ENCODE data around the gene CNTN5.

The CNTN5 gene

GRCh38 chr11:100080381-100080780 is 1059.6 kb downstream of the CNTN5 start:
- DNase-seq (ENCODE audit: low read depth in 2 of 2), result no peak

GRCh38 chr11:100080821-100081220 is 1060.1 kb downstream of the CNTN5 start:
- no peak for DNase-seq (ENCODE audit: low read depth in 2 of 2)

GRCh38 chr11:100093698-100094097 is 1072.9 kb downstream of the CNTN5 start:
- DNase-seq (ENCODE audit: low read depth in 2 of 2), result no peak

- DNase-seq (ENCODE audit: low read depth in 2 of 2), result no peak
Measured at GRCh38 chr11:100094121-100094865, 1073.5 kb downstream of the CNTN5 start.

GRCh38 chr11:100095809-100096208 is 1075.1 kb downstream of the CNTN5 start:
- no peak for DNase-seq (ENCODE audit: low read depth in 2 of 2)

GRCh38 chr11:100098560-100098959 is 1077.8 kb downstream of the CNTN5 start:
- no peak for DNase-seq (ENCODE audit: low read depth in 2 of 2)

- no peak for DNase-seq (ENCODE audit: low read depth in 2 of 2)
Measured at GRCh38 chr11:100105255-100105981, 1084.7 kb downstream of the CNTN5 start.

- no peak for DNase-seq (ENCODE audit: low read depth in 2 of 2)
Measured at GRCh38 chr11:100105982-100106358, 1085.2 kb downstream of the CNTN5 start.

GRCh38 chr11:100119176-100119575 is 1098.4 kb downstream of the CNTN5 start:
- no peak for DNase-seq (ENCODE audit: low read depth in 2 of 2)

- DNase-seq (ENCODE audit: low read depth in 2 of 2), result no peak
Measured at GRCh38 chr11:100133114-100133513, 1112.4 kb downstream of the CNTN5 start.

- no peak for DNase-seq (ENCODE audit: low read depth in 2 of 2)
Measured at GRCh38 chr11:100141201-100141600, 1120.5 kb downstream of the CNTN5 start.

- no peak for DNase-seq (ENCODE audit: low read depth in 2 of 2)
Measured at GRCh38 chr11:100151944-100152343, 1131.2 kb downstream of the CNTN5 start.

- no peak for DNase-seq (ENCODE audit: low read depth in 2 of 2)
Measured at GRCh38 chr11:100152766-100153165, 1132.0 kb downstream of the CNTN5 start.

- DNase-seq (ENCODE audit: low read depth in 2 of 2), result no peak
Measured at GRCh38 chr11:100163471-100163870, 1142.7 kb downstream of the CNTN5 start.

GRCh38 chr11:100174881-100175280 is 1154.1 kb downstream of the CNTN5 start:
- no peak for DNase-seq (ENCODE audit: low read depth in 2 of 2)

- DNase-seq (ENCODE audit: low read depth in 2 of 2), result no peak
Measured at GRCh38 chr11:100176456-100176855, 1155.7 kb downstream of the CNTN5 start.

- DNase-seq (ENCODE audit: low read depth in 2 of 2), result no peak
Measured at GRCh38 chr11:100177651-100178050, 1156.9 kb downstream of the CNTN5 start.

- no peak for DNase-seq (ENCODE audit: low read depth in 2 of 2)
Measured at GRCh38 chr11:100182350-100182749, 1161.6 kb downstream of the CNTN5 start.

- DNase-seq (ENCODE audit: low read depth in 2 of 2), result no peak
Measured at GRCh38 chr11:100182927-100183326, 1162.2 kb downstream of the CNTN5 start.

- DNase-seq (ENCODE audit: low read depth in 2 of 2), result no peak
Measured at GRCh38 chr11:100185588-100185987, 1164.8 kb downstream of the CNTN5 start.

GRCh38 chr11:100188137-100188783 is 1167.5 kb downstream of the CNTN5 start:
- no peak for DNase-seq (ENCODE audit: low read depth in 2 of 2)

- no peak for DNase-seq (ENCODE audit: low read depth in 2 of 2)
Measured at GRCh38 chr11:100190395-100190794, 1169.6 kb downstream of the CNTN5 start.

- no peak for DNase-seq (ENCODE audit: low read depth in 2 of 2)
Measured at GRCh38 chr11:100192181-100192580, 1171.4 kb downstream of the CNTN5 start.
